A673 (cell line): ENCODE measurements around the gene FLRT1. TPM values are rescaled to one million over a fixed set of nuclear protein-coding genes. Genes with fewer than 3 reads are reported as not detected.
A peak's percentile ranks its signal among the peaks of the same experiment; 100 is the strongest.

Source experiments
- BruUV-seq: library from RNA; stranded (reverse); fragments of 400-500 nt; replicated peaks from 2 replicates; lab custom pipeline; 2021; lab: Mats Ljungman, UMichigan
- CTCF ChIA-PET: fragments of 300-600 bp; sonication (Branson Sonifier 250); formaldehyde crosslinking; loops from one replicate; lab custom pipeline; 2022; ENCODE audit warnings: antibody characterized with exemption; lab: Charles Lee
- POLR2A ChIA-PET: fragments of 300-600 bp; sonication (Branson Sonifier 250); formaldehyde crosslinking; loops from one replicate; lab custom pipeline; 2022; ENCODE audit warnings: antibody characterized with exemption; ENCODE audit not compliant: low non-redundant PET; lab: Charles Lee
- DNase-seq: peaks from one replicate; pipeline ENCODE4 v3.0.0-alpha.2; 2015; ENCODE audit warnings: low spot score
- H3K27ac ChIP-seq: fragments of 200-600 bp; sonication (generic); 2 replicates; pipeline ENCODE4 v1.5.1; 2016; ENCODE audit warnings: mixed run types, low read depth, mild to moderate bottlenecking, mixed read lengths, antibody characterized with exemption, low read length; ENCODE audit not compliant: poor library complexity, severe bottlenecking
- H3K27me3 ChIP-seq: fragments of 200-600 bp; sonication (generic); replicated peaks from 2 replicates; pipeline ENCODE4 v1.6.1; 2017; ENCODE audit warnings: mixed run types, low read depth, mild to moderate bottlenecking, mixed read lengths, antibody characterized with exemption, low read length; ENCODE audit not compliant: insufficient read depth, poor library complexity
- H3K36me3 ChIP-seq: fragments of 200-600 bp; sonication (generic); 2 replicates; pipeline ENCODE4 v1.6.1; 2016; ENCODE audit warnings: mixed run types, mild to moderate bottlenecking, mixed read lengths, antibody characterized with exemption, low read length; ENCODE audit not compliant: insufficient read depth, poor library complexity, severe bottlenecking
- H3K4me1 ChIP-seq: fragments of 200-600 bp; sonication (generic); 2 replicates; pipeline ENCODE4 v1.6.1; 2017; ENCODE audit warnings: mixed run types, mild to moderate bottlenecking, mixed read lengths, antibody characterized with exemption, low read length; ENCODE audit not compliant: insufficient read depth, poor library complexity, severe bottlenecking
- H3K4me3 ChIP-seq: fragments of 200-600 bp; sonication (generic); 2 replicates; pipeline ENCODE4 v1.5.1; 2016; ENCODE audit warnings: low read depth, mixed run types, mild to moderate bottlenecking, mixed read lengths, low read length; ENCODE audit not compliant: poor library complexity, severe bottlenecking
- H3K9me3 ChIP-seq: fragments of 200-600 bp; sonication (generic); 2 replicates; pipeline ENCODE4 v1.6.1; 2016; ENCODE audit warnings: mixed run types, low read depth, mild to moderate bottlenecking, mixed read lengths, antibody characterized with exemption, low read length; ENCODE audit not compliant: poor library complexity, severe bottlenecking
- CTCF ChIP-seq: fragments of 300-800, 200-600 bp; sonication (generic); conservative IDR thresholded peaks from 2 replicates; pipeline ENCODE4 v1.5.1; 2017; ENCODE audit warnings: low read depth, mild to moderate bottlenecking, antibody characterized with exemption, low read length, moderate library complexity, mixed read lengths
- EZH2 ChIP-seq: fragments of 200-600 bp; sonication (generic); IDR thresholded peaks from 2 replicates; pipeline ENCODE4 v1.6.1; 2017; ENCODE audit warnings: borderline replicate concordance, low read depth, mild to moderate bottlenecking, mixed read lengths, antibody characterized with exemption, low read length; ENCODE audit not compliant: poor library complexity, severe bottlenecking
- intact Hi-C: fragments of 100-400 bp; cut with micrococcal nuclease; formaldehyde crosslinking; loops from one replicate; pipeline ENCODE4 v1.10.0; 2022; ENCODE audit not compliant: unreplicated experiment
- total RNA-seq: library from RNA; stranded (reverse); gene quantifications from 2 replicates; pipeline ENCODE4 v1.2.3, GENCODE V29; 2021

FLRT1 gene
- total RNA-seq, 1 experiment from 2014 or later, result 0.45 TPM

GRCh38 chr11:64007160-64007628 lies 28.5 kb upstream of the FLRT1 start:
- no TSS peak for BruUV-seq
- TF ChIP-seq CTCF (peak; percentile 28; the same call in 1 of the 2 replicates), EZH2 (no peak)
- DNase-seq, result peak; percentile 52
- ChIA-PET POLR2A (no interaction called here), CTCF (interaction anchor here (1.2 to 1.4 kb wide), 2 partner anchors 142 to 146 kb away, joined by 3 to 5 read pairs; no protein-coding TSS in a partner anchor)
- intact Hi-C loops, result no loop called here
- no peak overlapping the region for H3K27ac ChIP-seq
- no peaks in the 10 kb centered on the region for H3K36me3 ChIP-seq
- peak overlapping the region; percentile 22 for H3K4me3 ChIP-seq
- H3K27me3 ChIP-seq, result no peaks in the 10 kb centered on the region
- H3K9me3 ChIP-seq, result no peaks in the 10 kb centered on the region
- H3K4me1 ChIP-seq, result peaks cover 30% of the 10 kb centered on the region

GRCh38 chr11:64007629-64008282 lies 28.0 kb upstream of the FLRT1 start:
- H3K27ac ChIP-seq, result no peak overlapping the region
- ChIA-PET POLR2A (no interaction called here), CTCF (interaction anchor here (1.2 kb wide), 1 partner anchor 145 kb away, joined by 3 read pairs; no protein-coding TSS in a partner anchor)
- H3K4me3 ChIP-seq, result peak overlapping the region; percentile 22
- H3K9me3 ChIP-seq, result no peaks in the 10 kb centered on the region
- H3K36me3 ChIP-seq, result no peaks in the 10 kb centered on the region
- no peaks in the 10 kb centered on the region for H3K27me3 ChIP-seq
- TF ChIP-seq EZH2 (no peak), CTCF (no peak)
- BruUV-seq, result no TSS peak
- DNase-seq, result peak; percentile 45
- intact Hi-C loops, result no loop called here
- peaks cover 29% of the 10 kb centered on the region for H3K4me1 ChIP-seq

- CTCF ChIA-PET, result interaction anchor here (1.2 kb wide), 1 partner anchor 145 kb away, joined by 3 read pairs; no protein-coding TSS in a partner anchor
- peaks cover 29% of the 10 kb centered on the region for H3K4me1 ChIP-seq
- DNase-seq, result no peak
- no peaks in the 10 kb centered on the region for H3K36me3 ChIP-seq
- H3K9me3 ChIP-seq, result no peaks in the 10 kb centered on the region
- no peak overlapping the region for H3K27ac ChIP-seq
- H3K27me3 ChIP-seq, result no peaks in the 10 kb centered on the region
- POLR2A ChIA-PET, result no interaction called here
- no peak overlapping the region for H3K4me3 ChIP-seq
- no TSS peak for BruUV-seq
- TF ChIP-seq EZH2 (no peak), CTCF (no peak)
- intact Hi-C loops, result no loop called here
Observed at GRCh38 chr11:64008283-64008913, 27.3 kb upstream of the FLRT1 start.
